ENCODE measurements around the gene CNN2.

CNN2 gene

GRCh38 chr19:1084024-1084868 is 57.8 kb downstream of the CNN2 start:
- DNase-seq = no peak

- no peak for DNase-seq
Measured at GRCh38 chr19:1085053-1085658, 58.7 kb downstream of the CNN2 start.

- no peak for DNase-seq
Measured at GRCh38 chr19:1085676-1086442, 59.5 kb downstream of the CNN2 start.

- DNase-seq = no peak
Measured at GRCh38 chr19:1086613-1087012, 60.2 kb downstream of the CNN2 start.

- DNase-seq = peak; percentile 56 to 77
Measured at GRCh38 chr19:1087813-1088415, 61.5 kb downstream of the CNN2 start.

- DNase-seq = no peak
Measured at GRCh38 chr19:1088416-1089010, 62.1 kb downstream of the CNN2 start.

Data from CD4-positive, alpha-beta T cell treated with Interleukin-1 beta for 1 hour (primary cell).